ENCODE results near the gene DDX20. TPM values are rescaled to one million over a fixed set of nuclear protein-coding genes. Genes with fewer than 3 reads are reported as not detected.

The DDX20 gene
- total RNA-seq, 2 donors from 2014 or later: 6.1 to 8.8 TPM

DNA sequence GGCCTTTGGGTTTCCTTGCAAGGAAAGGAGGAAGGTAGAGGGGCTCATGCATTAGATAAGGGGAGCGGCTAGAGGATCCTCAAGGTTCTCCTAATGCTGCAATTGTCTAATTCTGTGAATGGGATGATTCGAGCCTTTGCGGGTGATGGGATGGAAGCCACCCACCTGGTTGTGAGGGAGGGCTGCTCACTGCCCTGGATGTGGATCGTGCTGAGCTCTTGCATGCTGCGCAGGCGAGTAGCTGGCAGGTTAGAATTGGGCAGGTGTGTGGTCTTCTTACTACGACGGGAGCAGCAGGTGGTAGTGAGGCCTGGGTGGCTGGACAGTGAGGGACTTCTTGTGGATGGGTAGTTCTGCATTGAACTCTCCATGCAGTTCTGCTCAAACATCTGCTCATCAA, 21.2 kb downstream of the DDX20 start:
- TF ChIP-seq, protein P1, sequence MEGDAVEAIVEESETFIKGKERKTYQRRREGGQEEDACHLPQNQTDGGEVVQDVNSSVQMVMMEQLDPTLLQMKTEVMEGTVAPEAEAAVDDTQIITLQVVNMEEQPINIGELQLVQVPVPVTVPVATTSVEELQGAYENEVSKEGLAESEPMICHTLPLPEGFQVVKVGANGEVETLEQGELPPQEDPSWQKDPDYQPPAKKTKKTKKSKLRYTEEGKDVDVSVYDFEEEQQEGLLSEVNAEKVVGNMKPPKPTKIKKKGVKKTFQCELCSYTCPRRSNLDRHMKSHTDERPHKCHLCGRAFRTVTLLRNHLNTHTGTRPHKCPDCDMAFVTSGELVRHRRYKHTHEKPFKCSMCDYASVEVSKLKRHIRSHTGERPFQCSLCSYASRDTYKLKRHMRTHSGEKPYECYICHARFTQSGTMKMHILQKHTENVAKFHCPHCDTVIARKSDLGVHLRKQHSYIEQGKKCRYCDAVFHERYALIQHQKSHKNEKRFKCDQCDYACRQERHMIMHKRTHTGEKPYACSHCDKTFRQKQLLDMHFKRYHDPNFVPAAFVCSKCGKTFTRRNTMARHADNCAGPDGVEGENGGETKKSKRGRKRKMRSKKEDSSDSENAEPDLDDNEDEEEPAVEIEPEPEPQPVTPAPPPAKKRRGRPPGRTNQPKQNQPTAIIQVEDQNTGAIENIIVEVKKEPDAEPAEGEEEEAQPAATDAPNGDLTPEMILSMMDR (IDR thresholded peaks at IDR 0.05): no peak
- DNase-seq (ENCODE audit: low spot score): no peak
- H3K27me3 ChIP-seq: no peaks in the 10 kb centered on the region
- H3K27ac ChIP-seq: no peak overlapping the region
- H3K9me3 ChIP-seq: no peaks in the 10 kb centered on the region
- H3K4me1 ChIP-seq: no peaks in the 10 kb centered on the region
- no peak overlapping the region for H3K4me3 ChIP-seq
- peaks cover 12% of the 10 kb centered on the region for H3K36me3 ChIP-seq

DNA sequence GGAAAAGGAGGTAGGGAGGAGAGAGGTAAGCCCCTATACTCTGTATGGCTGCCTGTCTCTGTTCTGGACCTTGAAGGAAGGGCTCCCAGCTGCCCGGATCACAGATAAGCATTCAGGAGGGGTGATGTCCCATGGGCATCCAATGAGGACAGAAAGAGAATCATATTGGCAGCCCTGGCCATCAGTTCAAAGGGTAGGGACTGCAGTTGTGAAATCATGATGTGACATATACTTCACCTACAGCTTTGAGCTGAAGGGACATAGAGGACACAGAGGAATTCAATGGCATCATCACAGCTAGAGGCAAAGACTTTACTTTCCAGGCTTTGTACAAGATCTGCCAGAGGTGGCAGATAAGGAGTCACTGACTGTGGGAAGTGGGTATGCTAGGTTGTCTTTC, 21.6 kb downstream of the DDX20 start:
- no peaks in the 10 kb centered on the region for H3K4me1 ChIP-seq
- H3K27me3 ChIP-seq: no peaks in the 10 kb centered on the region
- DNase-seq (ENCODE audit: low spot score): no peak
- H3K36me3 ChIP-seq: peaks cover 12% of the 10 kb centered on the region
- TF ChIP-seq, protein P1 (IDR thresholded peaks at IDR 0.05): no peak
- H3K9me3 ChIP-seq: no peaks in the 10 kb centered on the region
- H3K4me3 ChIP-seq: no peak overlapping the region
- H3K27ac ChIP-seq: no peak overlapping the region

DNA sequence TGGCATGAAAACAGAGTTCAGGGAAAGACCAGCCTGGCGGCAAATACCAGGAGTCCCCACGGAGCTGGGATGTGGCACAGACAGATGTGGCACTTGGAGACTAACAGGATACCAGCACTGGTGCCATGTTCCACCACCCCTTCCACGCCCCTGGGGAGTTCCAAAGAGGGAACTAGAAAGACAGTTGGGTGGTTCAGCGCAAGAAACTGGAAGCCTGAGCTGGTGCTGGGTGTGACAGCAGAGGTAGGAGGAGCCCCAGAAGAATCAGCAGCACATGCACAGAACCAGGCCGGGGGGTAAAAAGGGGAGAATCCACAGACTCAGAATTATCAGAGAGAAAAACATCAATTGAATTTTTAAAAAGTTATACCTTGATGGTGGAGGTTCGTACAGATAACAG, 22.4 kb downstream of the DDX20 start:
- H3K4me3 ChIP-seq: no peak overlapping the region
- no peaks in the 10 kb centered on the region for H3K27me3 ChIP-seq
- peaks cover 12% of the 10 kb centered on the region for H3K36me3 ChIP-seq
- no peak overlapping the region for H3K27ac ChIP-seq
- H3K9me3 ChIP-seq: no peaks in the 10 kb centered on the region
- TF ChIP-seq, protein P1 (IDR thresholded peaks at IDR 0.05): no peak
- no peak for DNase-seq (ENCODE audit: low spot score)
- no peaks in the 10 kb centered on the region for H3K4me1 ChIP-seq

DNA sequence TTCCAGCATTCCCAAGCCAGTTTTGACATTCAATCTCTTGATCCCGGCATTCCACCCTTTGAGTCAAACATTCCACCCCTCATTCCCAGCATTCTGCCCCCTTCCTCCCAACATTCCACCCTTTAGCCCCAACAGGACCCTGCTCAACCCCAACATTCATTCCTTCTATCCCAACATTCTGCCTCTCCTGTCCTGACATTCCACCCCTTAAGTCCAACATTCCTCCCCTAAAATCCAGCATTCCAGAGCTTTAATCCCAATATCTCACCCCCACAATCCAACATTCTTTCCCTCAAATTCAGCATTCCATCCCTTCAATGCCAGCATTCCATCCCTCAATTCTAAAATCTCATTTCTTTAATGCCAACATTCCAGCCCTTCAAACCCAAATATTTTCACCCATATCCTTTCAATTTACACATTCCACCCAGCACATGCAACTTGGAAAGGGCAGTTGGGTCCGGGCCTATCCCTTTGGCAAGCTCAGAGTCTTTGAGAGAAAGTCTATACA, 22.9 kb downstream of the DDX20 start:
- TF ChIP-seq, protein P1 (IDR thresholded peaks at IDR 0.05): no peak
- Histone ChIP-seq H3K4me1 (no peaks in the 10 kb centered on the region), H3K9me3 (no peaks in the 10 kb centered on the region), H3K4me3 (no peak overlapping the region), H3K27me3 (no peaks in the 10 kb centered on the region), H3K36me3 (peaks cover 12% of the 10 kb centered on the region), H3K27ac (no peak overlapping the region)
- no peak for DNase-seq (ENCODE audit: low spot score)

DNA sequence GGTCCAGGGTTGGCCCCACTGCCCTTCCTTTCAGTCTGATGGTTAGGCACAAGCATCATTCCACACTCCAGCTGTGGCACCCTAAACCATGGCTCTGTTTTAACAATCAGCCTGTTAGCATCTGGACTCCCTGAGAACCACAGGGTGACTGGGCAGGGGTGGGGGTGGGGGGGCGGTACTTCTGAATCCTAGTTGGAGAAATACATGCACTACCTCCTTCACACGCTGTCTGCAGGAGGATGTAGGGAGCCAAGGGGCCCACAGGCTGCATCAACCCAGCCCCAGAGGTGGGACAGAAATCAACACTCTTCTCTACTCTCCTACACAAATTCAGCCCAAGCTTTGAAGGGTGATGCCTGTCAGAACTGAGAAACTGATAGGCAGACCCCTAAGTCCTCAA, 23.8 kb downstream of the DDX20 start:
- DNase-seq (ENCODE audit: low spot score): no peak
- Histone ChIP-seq H3K9me3 (no peaks in the 10 kb centered on the region), H3K4me3 (no peak overlapping the region), H3K27ac (no peak overlapping the region), H3K27me3 (no peaks in the 10 kb centered on the region), H3K4me1 (no peaks in the 10 kb centered on the region), H3K36me3 (peaks cover 12% of the 10 kb centered on the region)
- TF ChIP-seq, protein P1 (IDR thresholded peaks at IDR 0.05): no peak

DNA sequence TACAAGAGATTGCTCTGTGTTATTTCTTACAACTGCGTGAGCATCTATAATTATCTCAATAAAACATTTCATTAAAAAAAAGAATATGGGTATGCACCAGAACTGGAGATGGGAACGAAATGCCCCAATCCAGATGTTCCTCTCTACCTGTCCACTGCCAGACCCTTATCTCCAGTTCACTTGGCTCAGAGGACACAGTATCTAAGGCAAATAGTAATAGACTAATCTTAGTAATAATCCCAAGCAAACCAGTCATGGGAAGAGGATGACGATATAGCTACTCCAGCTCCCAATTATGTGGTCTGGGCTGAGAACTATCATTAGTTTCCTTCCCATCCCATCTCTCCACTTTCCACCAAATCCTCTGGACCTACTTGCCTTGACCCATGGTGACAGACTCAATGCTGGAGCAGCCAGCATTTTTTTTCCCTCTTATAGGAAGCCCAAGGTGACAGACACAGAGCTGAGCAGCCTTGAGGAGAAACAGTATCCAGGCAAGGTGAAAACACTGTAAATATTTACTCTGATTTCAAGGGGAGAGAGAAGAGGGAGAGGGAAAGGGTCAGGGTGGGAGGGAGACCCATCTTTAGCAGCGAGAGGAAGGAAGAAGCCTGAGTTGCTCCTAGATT, 28.7 kb downstream of the DDX20 start:
- no peak overlapping the region for H3K27ac ChIP-seq
- H3K4me1 ChIP-seq: peaks cover 0 to 3% of the 10 kb centered on the region in 2 donors
- no peak for DNase-seq (ENCODE audit: low spot score)
- TF ChIP-seq, protein P1 (IDR thresholded peaks at IDR 0.05): no peak
- H3K36me3 ChIP-seq: peaks cover 12% of the 10 kb centered on the region
- no peaks in the 10 kb centered on the region for H3K9me3 ChIP-seq
- no peaks in the 10 kb centered on the region for H3K27me3 ChIP-seq
- no peak overlapping the region for H3K4me3 ChIP-seq

Measured in right atrium auricular region (tissue), 2 donors.